Measurements from ENCODE around the gene ANXA10. TPM values are rescaled to one million over a fixed set of nuclear protein-coding genes. Genes with fewer than 3 reads are reported as not detected.

Gene ANXA10
- total and polyA plus RNA-seq, 8 donors: 2.5 to 17.1 (median 8.5) TPM

GRCh38 chr4:168119100-168119499 is 26.8 kb downstream of the ANXA10 start:
- ATAC-seq: no peak
- intact Hi-C loops (cut with DNase I): no loop called here
- no peak for FAIRE-seq
- 28 to 34% methylated on average over 1 of the region's 1 CpG for WGBS, 2 donors
- Histone ChIP-seq H3K9me3 (no peaks in the 10 kb centered on the region), H3K4me3 (no peak overlapping the region), H3K27ac (no peak overlapping the region), H3K36me3 (no peaks in the 10 kb centered on the region), H3K27me3 (no peaks in the 10 kb centered on the region), H3K4me1 (no peaks in the 10 kb centered on the region)
- TF ChIP-seq, protein P1, sequence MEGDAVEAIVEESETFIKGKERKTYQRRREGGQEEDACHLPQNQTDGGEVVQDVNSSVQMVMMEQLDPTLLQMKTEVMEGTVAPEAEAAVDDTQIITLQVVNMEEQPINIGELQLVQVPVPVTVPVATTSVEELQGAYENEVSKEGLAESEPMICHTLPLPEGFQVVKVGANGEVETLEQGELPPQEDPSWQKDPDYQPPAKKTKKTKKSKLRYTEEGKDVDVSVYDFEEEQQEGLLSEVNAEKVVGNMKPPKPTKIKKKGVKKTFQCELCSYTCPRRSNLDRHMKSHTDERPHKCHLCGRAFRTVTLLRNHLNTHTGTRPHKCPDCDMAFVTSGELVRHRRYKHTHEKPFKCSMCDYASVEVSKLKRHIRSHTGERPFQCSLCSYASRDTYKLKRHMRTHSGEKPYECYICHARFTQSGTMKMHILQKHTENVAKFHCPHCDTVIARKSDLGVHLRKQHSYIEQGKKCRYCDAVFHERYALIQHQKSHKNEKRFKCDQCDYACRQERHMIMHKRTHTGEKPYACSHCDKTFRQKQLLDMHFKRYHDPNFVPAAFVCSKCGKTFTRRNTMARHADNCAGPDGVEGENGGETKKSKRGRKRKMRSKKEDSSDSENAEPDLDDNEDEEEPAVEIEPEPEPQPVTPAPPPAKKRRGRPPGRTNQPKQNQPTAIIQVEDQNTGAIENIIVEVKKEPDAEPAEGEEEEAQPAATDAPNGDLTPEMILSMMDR (IDR thresholded peaks at IDR 0.05): no peak
- DNase-seq: no peak

DNA sequence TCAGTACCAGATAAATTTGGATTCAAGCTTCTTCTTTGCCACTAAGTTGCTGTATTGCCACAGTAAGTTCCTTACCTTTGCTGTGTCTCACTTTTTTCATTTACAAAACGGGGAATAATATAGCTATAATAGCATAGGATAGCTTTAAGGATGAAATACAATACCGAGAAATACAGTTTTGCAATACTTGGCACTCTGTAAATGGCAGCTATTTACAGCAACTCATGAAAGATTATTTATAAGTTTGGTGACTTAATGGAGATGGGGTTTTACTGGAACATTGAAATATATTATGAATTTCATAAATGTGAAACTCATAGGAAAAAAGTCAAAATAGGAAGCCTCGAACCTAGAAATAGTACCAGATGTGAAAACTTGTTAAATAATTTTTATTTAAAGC is 27.6 kb downstream of the ANXA10 start:
- TF ChIP-seq, protein P1 (IDR thresholded peaks at IDR 0.05): no peak
- Histone ChIP-seq H3K4me3 (no peak overlapping the region), H3K27ac (no peak overlapping the region), H3K4me1 (no peaks in the 10 kb centered on the region), H3K27me3 (no peaks in the 10 kb centered on the region), H3K9me3 (no peaks in the 10 kb centered on the region), H3K36me3 (no peaks in the 10 kb centered on the region)
- FAIRE-seq (no peak), DNase-seq (no peak), ATAC-seq (no peak)
- intact Hi-C loops (cut with DNase I): no loop called here
- 66 to 80% methylated on average over 3 of the region's 3 CpGs for WGBS, 2 donors

- intact Hi-C loops (cut with DNase I): no loop called here
- no peak for FAIRE-seq
- DNase-seq: no peak
- H3K27me3 ChIP-seq: no peaks in the 10 kb centered on the region
- no peaks in the 10 kb centered on the region for H3K36me3 ChIP-seq
- H3K9me3 ChIP-seq: no peaks in the 10 kb centered on the region
- 87 to 89% methylated on average over 1 of the region's 1 CpG for WGBS, 2 donors
- no peak overlapping the region for H3K4me3 ChIP-seq
- no peaks in the 10 kb centered on the region for H3K4me1 ChIP-seq
- TF ChIP-seq, protein P1 (IDR thresholded peaks at IDR 0.05): no peak
- H3K27ac ChIP-seq: no peak overlapping the region
- no peak for ATAC-seq
These were observed 28.5 kb downstream of the ANXA10 start for GRCh38 chr4:168120811-168121210.

DNA sequence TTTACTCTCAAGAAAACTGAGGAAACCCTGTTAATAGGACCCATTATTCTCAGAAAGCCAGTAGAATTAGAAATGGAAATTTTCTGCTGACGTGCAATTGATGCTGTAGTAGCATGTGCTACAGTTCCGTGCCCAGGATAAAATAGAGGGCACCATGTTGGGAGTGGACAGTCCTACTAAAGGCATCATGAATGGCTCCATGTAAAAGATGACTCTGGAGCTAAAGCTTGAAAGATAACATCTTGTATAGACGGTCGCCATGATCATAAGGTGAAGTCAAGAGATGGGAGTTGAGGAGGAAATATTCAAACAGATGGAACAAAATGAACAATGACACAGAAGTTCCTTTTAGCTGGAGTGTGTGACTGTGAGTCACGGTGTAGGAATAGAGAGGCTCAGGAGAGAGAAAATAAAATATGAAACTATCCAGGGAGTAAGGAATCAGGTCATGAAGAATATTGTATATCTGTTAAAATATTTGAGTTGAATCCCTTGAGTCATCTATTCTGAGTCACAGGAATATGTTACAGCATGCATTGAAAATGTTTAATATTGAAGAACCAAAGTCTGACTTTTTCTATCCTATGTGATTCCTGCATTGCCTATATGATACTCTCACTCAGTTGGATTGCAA is 31.8 kb downstream of the ANXA10 start:
- intact Hi-C loops (cut with DNase I): no loop called here
- H3K27me3 ChIP-seq: no peaks in the 10 kb centered on the region
- FAIRE-seq (no peak), ATAC-seq (no peak), DNase-seq (no peak)
- no peak overlapping the region for H3K27ac ChIP-seq
- no peak overlapping the region for H3K4me3 ChIP-seq
- 86 to 96% methylated on average over 5 of the region's 5 CpGs for WGBS, 2 donors
- H3K36me3 ChIP-seq: no peaks in the 10 kb centered on the region
- TF ChIP-seq, protein P1 (IDR thresholded peaks at IDR 0.05): no peak
- H3K4me1 ChIP-seq: peaks cover 3 to 11% (median 6%) of the 10 kb centered on the region in 3 donors
- H3K9me3 ChIP-seq: no peaks in the 10 kb centered on the region

GRCh38 chr4:168126952-168127351 is 34.6 kb downstream of the ANXA10 start:
- no peak for DNase-seq
- intact Hi-C loops (cut with DNase I): no loop called here
- 67 to 69% methylated on average over 2 of the region's 2 CpGs for WGBS, 2 donors
- no peak for ATAC-seq
- no peaks in the 10 kb centered on the region for H3K9me3 ChIP-seq
- H3K4me1 ChIP-seq: peaks cover 8 to 20% (median 13%) of the 10 kb centered on the region in 3 donors
- H3K4me3 ChIP-seq: no peak overlapping the region
- TF ChIP-seq, protein P1 (IDR thresholded peaks at IDR 0.05): no peak
- no peaks in the 10 kb centered on the region for H3K27me3 ChIP-seq
- no peaks in the 10 kb centered on the region for H3K36me3 ChIP-seq
- FAIRE-seq: no peak
- H3K27ac ChIP-seq: no peak overlapping the region

All from pancreas (tissue), 10 donors.